Left colon (tissue), 2 donors: ENCODE measurements around the gene SEL1L. TPM values are rescaled to one million over a fixed set of nuclear protein-coding genes. Genes with fewer than 3 reads are reported as not detected.
"Not testable (repeated sequence)": the region's sequence is repeated elsewhere in the genome, so short reads cannot be mapped to it uniquely, and the experiment has no call there.

ENCODE experiments used
- ATAC-seq: fragments of 200-7000 bp; cut with Tn5 transposase; one replicate; pipeline ENCODE4 v1.9.1; 2020; ENCODE audit warnings: mild to moderate bottlenecking, moderate library complexity
- DNase-seq, 2 donors: peaks; one replicate each; pipeline ENCODE4 v3.0.0-alpha.2; 2020
- intact Hi-C, 2 donors: fragments of 100-400 bp; cut with DNase I in 1 of 2; cut with micrococcal nuclease in 1 of 2; formaldehyde crosslinking; loops; one replicate each; pipeline versions ENCODE4 v1.11.2 to v1.14.0; 2022; cut with DNase I, micrococcal nuclease
- total RNA-seq, 2 donors: library from RNA; stranded (reverse); fragmentation: NEBNext Ultra II Directional; extraction: Animal tissue kit (Norgen Biotek cat#: 25700); gene quantifications; one replicate each; pipeline ENCODE4 v1.2.1, GENCODE V29; 2021
- donor health status: DM: no; HTN: no; CAD: no.
- donor health status: DM: yes; HTN: yes; CAD: no.

Gene SEL1L
- total RNA-seq, 2 donors from 2014 or later, result 97.6 to 111 TPM

- DNase-seq (no peak), ATAC-seq (no peak)
- intact Hi-C loops, result no loop called here
Measured at GRCh38 chr14:81534510-81535074, 939 bp upstream of the SEL1L start.

- ATAC-seq (peak; percentile 3), DNase-seq (no peak)
- intact Hi-C loops, result no loop called here
Measured at GRCh38 chr14:81533212-81533535, 479 bp downstream of the SEL1L start.

GRCh38 chr14:81529391-81529790 lies 4.3 kb downstream of the SEL1L start:
- ATAC-seq (no peak), DNase-seq (no peak)
- intact Hi-C loops, result no loop called here

GRCh38 chr14:81525129-81525528 lies 8.5 kb downstream of the SEL1L start:
- DNase-seq, result no peak
- ATAC-seq, result no peak
- intact Hi-C loops, result no loop called here

GRCh38 chr14:81523616-81524015 lies 10.0 kb downstream of the SEL1L start:
- no peak for ATAC-seq
- intact Hi-C loops, result no loop called here
- DNase-seq, result no peak

GRCh38 chr14:81523016-81523415 lies 10.6 kb downstream of the SEL1L start:
- intact Hi-C loops, result no loop called here
- DNase-seq (no peak), ATAC-seq (no peak)

- no peak for DNase-seq
- ATAC-seq, result no peak
- intact Hi-C loops, result no loop called here
Measured at GRCh38 chr14:81521356-81521755, 12.3 kb downstream of the SEL1L start.

GRCh38 chr14:81519200-81520011 lies 14.2 kb downstream of the SEL1L start:
- peak; percentile 84 for ATAC-seq
- intact Hi-C loops, result no loop called here
- DNase-seq, result no peak

- intact Hi-C loops, result no loop called here
- peak; percentile 35 to 56 for DNase-seq
- peak; percentile 20 for ATAC-seq
Measured at GRCh38 chr14:81517798-81518398, 15.8 kb downstream of the SEL1L start.

- intact Hi-C loops, result no loop called here
- peak; percentile 79 for ATAC-seq
- peak in 1 of 2 donors; percentile 60 for DNase-seq
Measured at GRCh38 chr14:81516986-81517797, 16.5 kb downstream of the SEL1L start.

GRCh38 chr14:81515927-81516326 lies 17.7 kb downstream of the SEL1L start:
- ATAC-seq, DNase-seq, intact Hi-C loops: not testable (repeated sequence)

- DNase-seq, ATAC-seq, intact Hi-C loops: not testable (repeated sequence)
Measured at GRCh38 chr14:81512826-81513225, 20.8 kb downstream of the SEL1L start.

- no peak for DNase-seq
Measured at GRCh38 chr14:81511111-81511904, 22.3 kb downstream of the SEL1L start.

GRCh38 chr14:81509838-81510452 lies 23.7 kb downstream of the SEL1L start:
- intact Hi-C loops, result no loop called here
- ATAC-seq (peak; percentile 42), DNase-seq (no peak)

More at GRCh38 chr14:81511111-81511904, 22.3 kb downstream of the SEL1L start:
- intact Hi-C loops, result no loop called here
- ATAC-seq, result no peak

- DNase-seq (no peak), ATAC-seq (no peak)
- intact Hi-C loops, result no loop called here
Measured at GRCh38 chr14:81509321-81509720, 24.3 kb downstream of the SEL1L start.

GRCh38 chr14:81506487-81506886 lies 27.2 kb downstream of the SEL1L start:
- intact Hi-C loops, result no loop called here
- DNase-seq (no peak), ATAC-seq (peak; percentile 96)

- intact Hi-C loops, result no loop called here
- ATAC-seq, result no peak
Measured at GRCh38 chr14:81504864-81505263, 28.8 kb downstream of the SEL1L start.

GRCh38 chr14:81485781-81486180 lies 47.9 kb downstream of the SEL1L start:
- intact Hi-C loops, result no loop called here
- no peak for DNase-seq
- no peak for ATAC-seq

More at GRCh38 chr14:81504864-81505263, 28.8 kb downstream of the SEL1L start:
- no peak for DNase-seq
